ENCODE data around the gene G6PC1. TPM values are rescaled to one million over a fixed set of nuclear protein-coding genes. Genes with fewer than 3 reads are reported as not detected.

Gene G6PC1
- total and polyA plus RNA-seq, 7 donors = 0.03 TPM; not detected in 6

- Histone ChIP-seq H3K4me3 (no peak overlapping the region), H3K36me3 (ENCODE audit: insufficient read depth in 1 of 2, low read depth in 1 of 2) (peaks cover 9 to 40% of the 10 kb centered on the region in 2 donors), H3K27me3 (ENCODE audit: insufficient read depth in 3 of 3, low read length in 2 of 3) (no peaks in the 10 kb centered on the region), H3K9me3 (no peaks in the 10 kb centered on the region), H3K4me1 (no peaks in the 10 kb centered on the region), H3K27ac (no peak overlapping the region)
- TF ChIP-seq CTCF (IDR thresholded peaks at IDR 0.05) = no peak
- ATAC-seq (no peak), DNase-seq (no peak)
- WGBS, 3 donors = 83 to 100% (median 90%) methylated on average over 1 of the region's 1 CpG
- intact Hi-C loops (cut with DNase I) = no loop called here
Measured at GRCh38 chr17:42946812-42947211, 46.2 kb downstream of the G6PC1 start.

- H3K4me1 ChIP-seq = no peaks in the 10 kb centered on the region
- H3K27ac ChIP-seq = no peak overlapping the region
- no peaks in the 10 kb centered on the region for H3K27me3 ChIP-seq (ENCODE audit: insufficient read depth in 3 of 3, low read length in 2 of 3)
- H3K9me3 ChIP-seq = no peaks in the 10 kb centered on the region
- intact Hi-C loops (cut with DNase I) = no loop called here
- no peak overlapping the region for H3K4me3 ChIP-seq
- no peak for TF ChIP-seq CTCF (IDR thresholded peaks at IDR 0.05)
- 86 to 92% (median 90%) methylated on average over 13 of the region's 13 CpGs for WGBS, 3 donors
- no peak for DNase-seq
- peaks cover 11 to 74% of the 10 kb centered on the region in 2 donors for H3K36me3 ChIP-seq (ENCODE audit: insufficient read depth in 1 of 2, low read depth in 1 of 2)
- peak in 2 of 4 donors; percentile 29 to 35 for ATAC-seq
Measured at GRCh38 chr17:42950044-42950783, 49.6 kb downstream of the G6PC1 start.

Other genes starting within 250 kb of the G6PC1 start
- 10 to 100 TPM in 1 of 4 donors, 1 to 10 TPM in 3; 3.8 to 11.9 (median 5.7) TPM for gene TUBG2, start 241.5 kb upstream of the G6PC1 start, total RNA-seq
- gene TUBG2, start 241.5 kb upstream of the G6PC1 start, polyA plus RNA-seq = 1 to 10 TPM; 2.7 to 4.9 (median 4.2) TPM
- gene PLEKHH3, start 223.8 kb upstream of the G6PC1 start, total RNA-seq = 10 to 100 TPM; 15.0 to 33.8 (median 28.0) TPM
- 10 to 100 TPM; 12.7 to 15.8 (median 14.2) TPM for gene PLEKHH3, start 223.8 kb upstream of the G6PC1 start, polyA plus RNA-seq
- 1 to 10 TPM; 1.2 to 5.0 (median 2.8) TPM for gene CCR10, start 219.0 kb upstream of the G6PC1 start, total RNA-seq
- 1 to 10 TPM; 1.0 to 3.3 (median 1.6) TPM for gene CCR10, start 219.0 kb upstream of the G6PC1 start, polyA plus RNA-seq
- gene CNTNAP1, start 218.3 kb upstream of the G6PC1 start, total RNA-seq = 1 to 10 TPM; 1.9 to 2.6 (median 2.2) TPM
- gene CNTNAP1, start 218.3 kb upstream of the G6PC1 start, polyA plus RNA-seq = 1 to 10 TPM; 1.0 to 3.4 (median 1.1) TPM
- 10 to 100 TPM; 25.7 to 59.1 (median 33.7) TPM for gene EZH1, start 155.8 kb upstream of the G6PC1 start, total RNA-seq
- 10 to 100 TPM; 15.2 to 43.9 (median 22.3) TPM for gene EZH1, start 155.8 kb upstream of the G6PC1 start, polyA plus RNA-seq
- gene RAMP2, start 139.6 kb upstream of the G6PC1 start, total RNA-seq = 10 to 100 TPM in 3 of 4 donors, 1 to 10 TPM in 1; 9.2 to 39.8 (median 18.7) TPM
- 10 to 100 TPM; 17.5 to 21.9 (median 21.4) TPM for gene RAMP2, start 139.6 kb upstream of the G6PC1 start, polyA plus RNA-seq
- 10 to 100 TPM; 38.6 to 45.2 (median 39.8) TPM for gene VPS25, start 127.3 kb upstream of the G6PC1 start, total RNA-seq
- 10 to 100 TPM; 46.0 to 73.3 (median 72.8) TPM for gene VPS25, start 127.3 kb upstream of the G6PC1 start, polyA plus RNA-seq
- under 1 TPM in 3 of 4 donors, not detected in 1; 0.08 to 0.30 (median 0.09) TPM for gene WNK4, start 120.2 kb upstream of the G6PC1 start, total RNA-seq
- gene WNK4, start 120.2 kb upstream of the G6PC1 start, polyA plus RNA-seq = under 1 TPM in 1 of 3 donors, not detected in 2; 0.01 TPM
- 10 to 100 TPM; 69.1 to 85.2 (median 83.9) TPM for gene COA3, start 102.1 kb upstream of the G6PC1 start, total RNA-seq
- gene COA3, start 102.1 kb upstream of the G6PC1 start, polyA plus RNA-seq = 100 to 1,000 TPM; 126 to 167 (median 130) TPM
- gene CNTD1, start 101.9 kb upstream of the G6PC1 start, total RNA-seq = 1 to 10 TPM in 1 of 4 donors, under 1 TPM in 2, not detected in 1; 0.74 to 1.3 (median 0.79) TPM
- gene CNTD1, start 101.9 kb upstream of the G6PC1 start, polyA plus RNA-seq = 1 to 10 TPM in 1 of 3 donors, under 1 TPM in 2; 0.24 to 1.0 (median 0.36) TPM
- 10 to 100 TPM; 45.9 to 85.4 (median 60.6) TPM for gene BECN1, start 76.5 kb upstream of the G6PC1 start, total RNA-seq
- gene BECN1, start 76.5 kb upstream of the G6PC1 start, polyA plus RNA-seq = 100 to 1,000 TPM in 1 of 3 donors, 10 to 100 TPM in 2; 54.4 to 150 (median 69.1) TPM
- gene PSME3, start 67.4 kb upstream of the G6PC1 start, total RNA-seq = 100 to 1,000 TPM in 3 of 4 donors, 10 to 100 TPM in 1; 61.7 to 105 (median 103) TPM
- gene PSME3, start 67.4 kb upstream of the G6PC1 start, polyA plus RNA-seq = 100 to 1,000 TPM in 2 of 3 donors, 10 to 100 TPM in 1; 86.0 to 239 (median 204) TPM
- 1 to 10 TPM in 1 of 4 donors, under 1 TPM in 3; 0.49 to 1.0 (median 0.71) TPM for gene AOC2, start 56.2 kb upstream of the G6PC1 start, total RNA-seq
- 1 to 10 TPM in 1 of 3 donors, under 1 TPM in 2; 0.08 to 1.6 (median 0.60) TPM for gene AOC2, start 56.2 kb upstream of the G6PC1 start, polyA plus RNA-seq
- 10 to 100 TPM in 2 of 4 donors, 1 to 10 TPM in 2; 5.8 to 11.8 (median 8.5) TPM for gene AOC3, start 49.6 kb upstream of the G6PC1 start, total RNA-seq
- 1 to 10 TPM; 5.9 to 9.3 (median 8.4) TPM for gene AOC3, start 49.6 kb upstream of the G6PC1 start, polyA plus RNA-seq
- gene AARSD1, start 63.7 kb downstream of the G6PC1 start, total RNA-seq = 10 to 100 TPM; 29.7 to 54.6 (median 43.1) TPM
- gene AARSD1, start 63.7 kb downstream of the G6PC1 start, polyA plus RNA-seq = 10 to 100 TPM; 55.2 to 68.1 (median 55.3) TPM
- gene PTGES3L, start 79.3 kb downstream of the G6PC1 start, total RNA-seq = 10 to 100 TPM; 47.8 to 66.0 (median 55.3) TPM
- 10 to 100 TPM; 43.7 to 59.5 (median 44.7) TPM for gene PTGES3L, start 79.3 kb downstream of the G6PC1 start, polyA plus RNA-seq
- 10 to 100 TPM in 2 of 4 donors, 1 to 10 TPM in 2; 8.7 to 16.8 (median 12.8) TPM for gene RUNDC1, start 79.8 kb downstream of the G6PC1 start, total RNA-seq
- 10 to 100 TPM; 10.4 to 17.8 (median 10.6) TPM for gene RUNDC1, start 79.8 kb downstream of the G6PC1 start, polyA plus RNA-seq
- 1,000 to 10,000 TPM in 1 of 4 donors, 100 to 1,000 TPM in 3; 506 to 1,045 (median 824) TPM for gene RPL27, start 97.6 kb downstream of the G6PC1 start, total RNA-seq
- 1,000 to 10,000 TPM; 2,533 to 3,118 (median 2,913) TPM for gene RPL27, start 97.6 kb downstream of the G6PC1 start, polyA plus RNA-seq
- 1 to 10 TPM; 4.6 to 6.5 (median 6.2) TPM for gene IFI35, start 106.0 kb downstream of the G6PC1 start, total RNA-seq
- 1 to 10 TPM; 4.2 to 7.8 (median 6.5) TPM for gene IFI35, start 106.0 kb downstream of the G6PC1 start, polyA plus RNA-seq
- gene VAT1, start 121.6 kb downstream of the G6PC1 start, total RNA-seq = 10 to 100 TPM; 20.0 to 50.6 (median 34.1) TPM
- gene VAT1, start 121.6 kb downstream of the G6PC1 start, polyA plus RNA-seq = 10 to 100 TPM; 19.2 to 20.2 (median 19.7) TPM
- under 1 TPM; 0.04 to 0.22 (median 0.16) TPM for gene RND2, start 124.4 kb downstream of the G6PC1 start, total RNA-seq
- gene RND2, start 124.4 kb downstream of the G6PC1 start, polyA plus RNA-seq = under 1 TPM; 0.04 to 0.09 (median 0.04) TPM
- 1 to 10 TPM; 2.3 to 6.1 (median 3.8) TPM for gene BRCA1, start 224.6 kb downstream of the G6PC1 start, total RNA-seq
- gene BRCA1, start 224.6 kb downstream of the G6PC1 start, polyA plus RNA-seq = 1 to 10 TPM; 1.5 to 4.6 (median 2.2) TPM

Data from psoas muscle (tissue), 8 donors.